HL-60 (cell line): Measurements from ENCODE around the gene DAPP1.

ENCODE experiments used
- CTCF ChIP-seq: IDR thresholded peaks from one replicate; pipeline ENCODE4 v1.5.1; 2011; ENCODE audit warnings: low read length, control low read depth, inconsistent platforms; ENCODE audit not compliant: insufficient read depth
- GABPA ChIP-seq: IDR thresholded peaks from 2 replicates; pipeline ENCODE4 v1.6.1; 2012; ENCODE audit warnings: low read depth
- POLR2AphosphoS5 ChIP-seq: IDR thresholded peaks from 2 replicates; pipeline ENCODE4 v1.6.1; 2012; ENCODE audit warnings: low read depth
- REST ChIP-seq: IDR thresholded peaks from 2 replicates; pipeline ENCODE4 v1.6.1; 2012; ENCODE audit warnings: low read depth; ENCODE audit not compliant: insufficient replicate concordance

DNA sequence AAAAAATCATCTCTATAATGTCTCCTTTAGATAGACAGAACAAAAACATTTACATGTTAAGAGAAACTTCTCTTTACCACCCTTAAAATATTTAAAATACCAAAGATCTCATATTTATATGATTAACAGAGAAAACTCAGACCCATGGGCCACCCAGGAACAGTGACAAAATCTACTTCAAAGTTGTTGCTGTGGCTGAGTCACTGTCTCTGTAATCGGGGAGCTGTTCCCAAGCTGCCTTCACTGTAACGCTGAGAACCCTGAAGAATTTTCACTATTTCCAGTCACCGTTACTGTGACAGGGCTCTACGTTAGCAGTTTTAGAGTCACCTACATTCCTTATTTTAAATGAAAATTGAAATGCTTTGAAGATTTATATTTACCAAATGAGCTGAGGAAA, 9.0 kb upstream of the DAPP1 start:
- TF ChIP-seq CTCF (no peak), GABPA (no peak), POLR2AphosphoS5 (no peak), REST (no peak)
